ELF-1 (cell line): Measurements from ENCODE around the gene ADRA2B.
A peak's percentile ranks its signal among the peaks of the same experiment; 100 is the strongest.

Experiments
- DNase-seq: peaks from one replicate; pipeline ENCODE4 v3.0.0-alpha.2; 2016; ENCODE audit warnings: low read depth, low spot score

The ADRA2B gene

DNA sequence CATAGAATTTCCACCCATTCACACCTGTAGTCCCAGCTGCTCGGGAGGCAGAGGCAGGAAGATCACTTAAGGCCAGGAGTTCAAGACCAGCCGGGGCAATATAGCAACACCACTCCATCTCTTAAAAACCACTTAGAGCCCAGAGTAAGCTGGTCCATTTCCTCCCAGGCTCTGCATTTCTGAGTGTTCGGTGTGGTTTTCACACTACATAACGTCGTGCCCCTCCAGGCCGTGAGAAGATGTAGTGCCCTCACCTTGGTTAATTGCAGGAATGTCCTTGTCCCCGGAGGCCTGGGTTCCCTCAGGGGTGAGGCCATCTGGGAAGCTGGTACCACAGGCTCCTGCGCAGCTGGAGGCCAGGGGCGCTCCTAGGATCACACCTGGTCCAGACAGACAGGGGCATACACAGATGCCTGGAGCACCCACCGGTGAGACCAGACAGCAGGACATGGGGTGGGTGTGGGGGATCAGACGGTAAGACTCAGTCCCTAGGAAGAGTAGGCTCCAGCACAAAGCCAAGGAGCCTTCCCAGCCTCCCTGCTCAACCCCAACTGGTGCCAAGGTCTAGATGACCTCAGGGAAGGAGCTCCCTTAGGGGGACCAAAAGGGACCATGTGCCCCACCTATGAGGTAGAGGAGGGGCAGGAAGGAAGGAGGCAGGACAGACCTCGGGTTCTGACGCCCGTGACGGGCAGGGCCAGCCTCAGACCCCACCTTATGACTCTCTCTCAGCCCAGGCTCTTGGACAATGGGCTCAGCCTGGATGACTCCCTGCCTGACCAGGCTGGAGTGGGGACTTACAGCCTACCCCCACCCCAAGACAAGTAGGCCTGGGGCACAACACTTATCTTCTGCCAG is 21.2 kb upstream of the ADRA2B start:
- DNase-seq, result no peak

DNA sequence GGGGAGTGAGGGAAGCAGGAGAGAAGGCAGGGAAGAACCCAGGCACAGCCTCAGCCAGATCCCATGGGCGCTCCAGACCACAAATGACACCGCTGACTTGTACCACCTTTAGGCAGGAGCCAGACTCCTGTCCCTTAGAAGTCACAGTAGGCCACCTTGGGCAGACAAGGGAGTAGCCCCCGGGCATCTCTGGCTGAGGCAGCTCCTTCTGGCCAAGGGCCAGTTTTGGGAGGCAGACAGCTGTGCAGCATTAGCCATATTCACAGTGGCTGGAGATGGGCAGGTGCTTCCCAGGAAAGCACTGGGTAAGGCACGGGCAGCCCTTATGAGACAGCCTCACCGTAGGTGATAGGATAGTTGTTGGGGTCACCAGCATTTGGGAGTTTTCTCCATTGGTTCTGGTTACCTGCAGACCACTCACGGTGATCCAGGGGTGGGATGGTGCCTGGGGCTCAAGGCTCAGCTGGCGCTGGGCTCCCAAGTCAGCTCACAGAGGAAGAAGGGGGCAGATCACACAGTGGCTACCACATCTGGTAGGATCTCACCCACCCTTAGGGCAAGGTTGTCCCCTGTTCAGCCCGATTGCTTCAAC is 19.9 kb upstream of the ADRA2B start:
- DNase-seq, result no peak

DNA sequence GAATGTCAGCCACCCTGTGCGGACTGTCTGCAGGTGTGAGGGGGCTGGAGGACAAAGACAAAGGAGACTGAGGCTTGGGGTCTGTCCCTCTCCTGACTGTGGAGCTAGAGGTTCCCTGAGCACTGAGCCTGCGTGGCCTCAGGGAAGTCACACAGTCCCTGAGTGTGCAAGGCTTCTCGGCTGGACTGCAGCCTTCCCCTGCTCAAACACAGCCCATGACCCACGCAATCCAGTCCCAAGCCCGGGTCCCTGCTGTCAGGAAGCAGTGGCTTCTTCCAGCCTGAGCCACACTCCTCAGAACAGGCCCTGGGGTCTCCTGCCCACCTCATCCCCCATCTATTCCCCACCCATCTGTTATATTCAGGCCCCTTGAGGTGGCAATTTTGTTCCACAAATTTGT is 19.2 kb upstream of the ADRA2B start:
- DNase-seq, result no peak

DNA sequence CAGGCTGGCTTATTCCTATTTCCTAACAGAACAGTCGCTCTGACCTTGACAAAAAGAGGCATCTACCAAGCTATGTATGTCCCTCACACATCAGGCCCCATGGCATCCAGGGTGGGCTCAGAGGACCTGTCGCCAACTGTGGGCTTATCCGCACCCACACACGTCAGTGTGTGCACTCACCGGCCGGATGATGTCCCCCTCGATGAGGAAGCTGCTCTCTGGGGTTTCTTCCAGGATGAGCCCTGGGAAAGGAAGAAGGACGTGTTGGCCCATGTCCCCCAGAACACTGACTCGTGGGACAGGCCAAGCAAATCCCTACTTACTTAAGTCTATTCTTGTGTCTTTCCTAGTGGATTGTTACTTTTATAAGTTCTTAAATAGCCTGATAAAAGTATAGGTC is 18.8 kb upstream of the ADRA2B start:
- DNase-seq, result no peak

DNA sequence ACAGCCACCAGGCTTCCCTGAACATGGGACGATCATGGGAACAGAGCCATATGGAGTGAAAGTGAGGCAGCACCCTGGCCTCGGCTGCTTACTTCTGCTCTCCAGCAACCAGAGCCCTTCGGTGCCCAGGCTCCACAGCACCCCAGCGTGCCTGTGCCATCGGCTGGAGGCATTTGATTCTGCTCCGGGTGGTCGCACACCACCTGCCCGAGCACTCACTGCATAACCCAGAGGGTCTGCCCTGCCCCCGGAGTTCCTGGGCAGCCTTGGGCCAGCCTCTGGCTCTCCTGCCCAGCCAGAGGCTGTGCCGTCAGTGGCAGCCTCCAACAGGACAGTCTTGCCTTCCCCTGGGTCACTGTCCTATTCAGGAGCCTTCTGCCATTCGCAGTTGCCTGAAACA is 18.1 kb upstream of the ADRA2B start:
- DNase-seq, result no peak

DNA sequence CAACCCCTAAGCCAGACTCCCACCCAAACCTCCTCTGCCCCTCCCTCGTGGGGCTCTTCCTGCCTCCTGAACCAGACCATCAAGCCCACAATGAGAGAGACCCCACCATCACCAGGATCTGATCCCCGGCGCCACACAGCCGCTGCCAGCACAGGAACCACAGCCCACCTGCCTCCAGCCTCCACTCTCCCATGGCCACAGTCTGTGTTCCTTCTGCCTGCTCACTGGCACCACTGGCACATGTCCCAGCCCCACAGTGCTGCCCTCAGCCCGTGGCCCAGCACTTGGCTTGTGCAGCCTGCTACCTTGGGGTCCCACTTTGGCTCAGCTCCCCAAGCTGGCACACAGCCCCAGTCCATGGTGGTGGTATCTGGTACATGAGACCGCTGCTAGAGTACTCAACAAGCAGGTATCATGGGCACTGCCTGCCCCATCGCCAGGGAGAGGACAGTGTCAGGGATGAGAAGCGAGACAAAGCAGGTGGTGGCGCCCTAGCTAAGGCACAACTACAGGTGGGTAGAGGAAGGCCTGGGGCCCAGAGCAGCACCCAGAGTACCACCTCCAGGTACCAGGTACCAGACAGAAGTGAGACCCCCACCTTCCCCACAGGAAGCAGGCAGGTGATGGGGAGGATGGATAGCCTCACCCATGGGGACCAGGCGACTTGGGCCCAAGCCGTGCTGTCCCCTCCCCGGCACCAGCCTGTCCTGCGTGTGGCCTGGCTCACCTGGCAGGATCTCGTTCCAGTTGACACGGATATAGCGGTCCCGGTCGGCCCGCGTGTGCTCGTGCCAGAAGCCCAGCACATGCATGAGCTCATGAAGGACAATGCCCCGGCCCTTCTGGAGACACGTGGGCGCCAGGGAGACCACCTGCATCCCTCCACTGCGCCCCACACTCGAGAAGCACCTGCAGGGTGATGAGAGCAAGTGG is 15.7 kb upstream of the ADRA2B start:
- DNase-seq, result no peak

DNA sequence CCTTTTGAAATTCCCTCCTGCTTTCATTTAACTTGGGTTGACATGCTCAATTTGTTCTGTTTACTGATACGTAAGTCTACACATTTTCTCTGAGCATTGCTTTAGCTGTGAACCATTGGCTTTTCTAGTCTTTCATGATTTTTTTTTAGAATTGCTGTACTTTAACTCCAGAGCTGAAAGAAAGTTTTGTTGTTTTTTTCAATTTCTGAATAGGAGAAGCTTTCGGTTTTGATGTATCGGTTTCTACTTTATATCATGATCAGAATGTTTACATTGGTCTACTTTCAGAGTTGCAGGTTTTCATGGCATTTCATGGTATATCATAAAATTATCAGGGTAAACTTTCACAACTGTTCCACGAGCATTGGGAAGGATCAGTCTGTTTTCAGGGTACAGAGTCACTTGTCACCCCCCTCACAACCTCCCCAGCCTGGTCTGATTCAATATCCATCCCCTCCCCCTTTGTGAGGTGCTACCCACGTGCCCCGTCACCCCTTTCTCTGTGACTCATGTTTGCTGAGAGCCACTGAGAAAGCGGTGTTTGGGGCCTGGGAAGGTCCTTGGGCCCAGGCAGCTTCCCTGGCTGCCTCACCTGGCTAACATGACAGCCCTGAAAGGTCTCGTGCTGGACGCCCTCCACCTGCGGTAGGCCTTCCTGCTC is 14.9 kb upstream of the ADRA2B start:
- DNase-seq, result no peak

DNA sequence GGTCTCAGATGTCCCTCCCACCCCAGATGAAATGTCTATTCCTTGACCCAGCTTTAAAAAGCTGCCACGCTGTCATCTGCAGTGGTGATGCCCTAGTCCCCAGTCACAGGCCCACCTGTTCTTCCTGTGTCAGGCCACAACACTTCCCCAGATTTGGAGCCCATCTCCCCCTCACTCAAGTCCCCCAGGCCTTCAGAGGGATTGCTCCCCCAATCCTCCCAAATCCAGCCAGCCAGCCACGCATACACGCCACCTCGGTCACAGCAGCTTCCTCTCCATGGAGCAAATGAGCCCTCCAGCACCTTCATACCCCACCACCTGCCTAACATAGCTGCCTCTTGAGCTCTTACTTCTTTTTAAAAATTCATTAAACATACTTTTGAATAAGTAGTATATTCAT is 14.1 kb upstream of the ADRA2B start:
- DNase-seq, result no peak

DNA sequence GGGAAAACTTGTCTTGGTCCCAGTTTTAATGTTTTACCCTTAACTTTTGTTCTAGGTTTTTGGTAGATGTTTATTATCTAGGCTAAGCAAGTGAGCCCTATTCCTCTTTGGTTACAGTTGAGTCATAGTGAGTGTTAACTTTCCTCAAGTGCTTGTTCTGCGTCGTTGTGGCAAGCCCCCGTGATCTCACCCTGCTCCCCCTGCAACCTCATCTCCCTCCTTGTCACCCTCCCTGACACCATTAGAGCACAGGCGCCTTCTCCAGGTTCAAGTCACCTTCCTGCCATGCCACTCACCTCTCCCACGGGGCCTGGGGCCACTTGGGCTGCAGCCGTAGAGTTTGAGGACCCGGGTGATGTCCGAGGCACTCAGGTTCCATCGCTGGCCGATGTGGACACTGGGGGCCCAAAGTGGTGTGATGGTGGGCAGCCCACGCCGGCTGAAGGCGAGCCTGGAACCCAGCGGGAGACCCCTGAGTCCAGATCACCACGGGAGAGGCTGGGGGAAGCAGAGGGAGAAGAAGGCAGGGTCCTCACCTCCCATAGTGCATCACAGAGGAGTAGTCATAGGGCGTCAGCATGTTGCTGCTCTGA is 13.3 kb upstream of the ADRA2B start:
- DNase-seq, result no peak

DNA sequence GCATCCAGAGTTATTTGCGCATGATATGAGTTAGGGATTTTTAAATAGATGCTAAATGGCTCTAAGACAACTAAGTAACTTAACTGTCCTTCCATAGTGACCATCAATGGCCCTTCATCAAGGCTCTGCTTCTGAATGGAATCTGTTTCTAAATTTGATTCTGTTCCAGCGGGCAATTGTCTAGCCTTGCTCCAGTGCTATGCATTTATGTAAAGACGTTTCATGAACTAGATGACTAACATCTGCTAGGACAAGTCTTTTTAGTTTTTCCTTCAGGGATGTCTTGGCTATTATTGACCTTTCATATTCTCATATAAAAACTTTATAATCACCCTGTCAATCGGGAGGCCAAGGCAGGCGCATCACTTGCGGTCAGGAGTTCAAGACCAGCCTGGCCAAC is 12.1 kb upstream of the ADRA2B start:
- no peak for DNase-seq

DNA sequence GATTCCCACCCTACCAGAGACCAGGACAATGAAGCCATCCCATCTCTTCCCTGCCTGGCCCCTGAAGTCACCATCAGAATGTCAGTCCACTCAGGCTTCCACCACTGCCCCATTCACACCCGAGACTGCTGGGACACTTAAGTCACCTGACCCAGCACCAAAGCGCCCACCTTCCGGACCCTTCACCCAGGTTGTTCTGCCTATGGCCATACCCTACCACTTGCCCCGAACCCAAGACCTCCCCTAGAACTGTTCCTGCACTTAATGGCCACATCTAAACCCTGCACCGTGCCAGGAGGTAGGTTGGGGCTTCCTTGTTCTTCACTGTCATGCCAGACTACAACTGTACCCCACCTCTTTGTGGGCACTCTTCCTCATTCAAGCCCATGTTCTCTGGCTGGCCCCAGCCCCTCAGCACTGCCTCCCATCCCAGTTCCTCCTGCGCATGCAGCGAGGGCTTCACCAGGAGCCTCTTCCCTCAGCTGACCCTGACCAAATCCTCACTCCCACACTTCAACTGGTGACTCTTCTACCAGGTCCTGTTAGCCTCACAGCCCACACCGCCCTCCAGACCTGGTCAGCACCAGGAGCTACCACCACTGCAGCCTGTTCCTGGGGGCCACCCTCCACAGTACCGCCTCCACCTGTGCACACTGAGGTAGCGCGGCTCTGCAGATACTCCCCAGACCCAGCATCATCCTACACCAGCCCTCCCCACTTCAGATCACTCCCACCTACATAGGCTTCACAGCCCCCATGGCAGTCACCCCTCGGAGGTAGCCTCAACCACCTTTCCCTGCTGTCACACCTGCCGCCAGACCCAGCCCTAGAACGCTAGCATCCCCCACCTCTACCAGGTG is 8.3 kb upstream of the ADRA2B start:
- no peak for DNase-seq

DNA sequence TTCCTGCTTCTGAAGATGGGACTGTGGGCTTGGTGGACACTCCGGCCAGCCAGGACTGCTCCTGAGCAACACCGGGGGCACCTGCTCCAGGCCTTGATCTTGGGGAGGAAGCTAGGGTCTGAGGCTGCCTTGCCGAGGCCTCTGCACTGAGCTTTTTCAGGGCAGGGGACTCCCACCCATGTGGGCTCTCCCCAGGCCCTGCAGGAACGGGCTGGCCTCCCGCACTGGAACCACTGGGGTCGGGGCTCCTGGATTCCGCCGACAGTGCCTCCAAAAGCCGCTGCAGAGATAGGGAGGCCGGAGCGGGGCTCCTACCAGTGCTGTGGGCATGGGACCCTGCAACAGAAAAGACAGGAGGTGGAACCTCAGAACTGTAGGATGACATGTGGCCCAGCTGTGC is 7.6 kb upstream of the ADRA2B start:
- no peak for DNase-seq

DNA sequence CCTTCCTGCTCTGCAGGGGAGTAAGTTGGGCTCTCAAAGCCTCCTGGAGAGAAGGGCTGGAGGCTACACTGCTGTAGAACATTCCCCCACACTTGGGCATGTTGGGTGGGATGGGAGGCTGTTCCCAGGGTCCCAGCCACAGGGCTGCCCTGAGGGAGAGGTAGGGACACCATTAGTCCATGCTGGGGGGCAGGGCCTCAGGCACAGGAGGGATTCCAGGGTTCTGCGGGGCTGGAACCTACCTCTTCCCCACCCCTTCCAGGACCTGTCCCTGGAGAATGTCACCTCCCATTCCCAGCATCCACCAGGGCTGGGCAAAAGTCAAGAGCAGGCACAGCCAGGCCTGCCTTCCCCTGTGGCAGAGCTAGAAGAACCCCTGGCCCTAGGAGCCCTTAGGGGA is 6.9 kb upstream of the ADRA2B start:
- DNase-seq, result no peak

DNA sequence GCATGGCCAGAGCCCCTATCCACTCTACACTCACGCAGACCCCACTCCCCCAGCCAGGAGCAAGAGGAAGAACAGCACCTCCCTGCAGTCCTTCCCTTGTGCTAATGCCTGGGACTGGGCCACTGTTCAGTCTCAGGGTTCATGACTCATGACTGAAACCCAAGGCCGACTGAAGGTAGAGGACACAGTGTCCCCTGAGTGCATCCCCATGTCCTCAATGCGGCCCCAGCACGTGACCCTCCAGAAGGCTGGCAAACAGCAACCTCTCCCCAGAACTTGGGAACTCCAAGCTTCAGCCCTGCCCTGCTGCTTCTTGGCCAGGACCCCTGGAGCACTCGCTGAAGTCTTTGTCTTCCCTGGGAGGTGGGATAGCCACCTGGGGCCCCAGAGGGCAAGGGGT is 6.0 kb upstream of the ADRA2B start:
- no peak for DNase-seq

DNA sequence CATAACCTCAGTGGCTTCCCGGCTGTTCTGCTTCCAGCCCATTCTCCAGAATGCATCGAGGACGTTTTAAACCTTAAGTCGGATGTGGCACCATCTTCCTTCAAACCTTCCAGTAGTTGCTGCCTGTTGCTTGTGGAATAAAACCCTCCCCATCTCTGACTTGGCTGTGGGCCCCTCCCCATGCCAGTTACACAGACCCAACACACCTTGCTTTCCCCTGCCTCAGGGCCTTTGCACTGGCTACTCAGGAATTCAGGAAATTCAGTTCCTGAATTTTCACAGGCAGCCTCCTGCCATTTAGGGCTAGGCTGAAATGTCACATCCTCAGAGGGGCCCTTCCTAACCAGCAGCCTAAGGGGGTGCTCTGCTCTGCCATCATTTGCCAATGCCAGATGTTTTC is 5.0 kb upstream of the ADRA2B start:
- peak; percentile 32 for DNase-seq

DNA sequence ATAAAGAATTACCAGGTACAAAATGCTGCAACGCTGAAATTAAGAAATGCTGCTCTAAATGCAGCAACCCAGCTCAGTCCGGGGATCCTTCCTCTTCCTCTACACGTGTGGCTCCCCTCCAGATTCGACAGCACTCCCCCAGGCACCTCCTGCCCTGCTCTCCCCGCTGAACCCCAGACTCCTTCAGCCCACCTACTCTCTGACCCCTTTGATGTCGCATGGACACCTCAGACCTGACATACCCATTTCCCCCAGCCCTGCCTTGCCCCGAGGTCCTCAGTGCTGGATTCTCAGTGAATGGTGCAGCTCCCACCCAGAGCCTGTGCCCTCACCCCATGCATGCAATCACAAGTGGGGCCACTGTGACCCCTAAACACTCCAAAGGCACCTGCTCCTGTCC is 4.6 kb upstream of the ADRA2B start:
- no peak for DNase-seq

DNA sequence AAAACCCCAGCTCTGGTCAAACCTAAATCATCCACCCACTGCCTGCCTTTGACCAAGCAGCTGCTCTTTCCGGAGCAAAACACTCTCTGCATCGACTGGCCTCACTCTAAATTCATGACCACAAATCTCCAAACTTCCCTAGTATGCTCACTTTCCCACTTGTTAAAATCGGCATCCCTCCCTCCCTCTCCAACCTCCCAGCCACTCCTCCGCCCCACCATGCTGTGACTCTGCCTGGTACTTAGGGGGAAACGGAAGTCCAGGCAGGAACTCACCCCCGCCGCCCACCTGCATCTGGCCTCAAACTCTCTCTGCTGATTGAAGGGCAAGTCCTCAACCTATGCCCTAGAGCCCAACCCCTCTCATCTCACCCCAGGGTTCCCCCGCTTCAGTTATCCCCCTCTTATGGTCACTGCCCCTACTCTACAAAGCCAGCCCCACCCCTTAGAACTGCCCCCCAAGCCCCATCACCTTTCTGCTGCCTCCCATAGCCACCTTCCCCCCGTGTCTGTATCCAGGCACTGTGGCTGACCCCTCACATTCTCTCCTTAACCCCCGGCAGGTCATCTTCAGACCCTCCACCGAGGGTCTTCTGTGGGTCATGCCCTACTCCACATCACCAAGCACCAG is 3.8 kb upstream of the ADRA2B start:
- DNase-seq, result no peak

DNA sequence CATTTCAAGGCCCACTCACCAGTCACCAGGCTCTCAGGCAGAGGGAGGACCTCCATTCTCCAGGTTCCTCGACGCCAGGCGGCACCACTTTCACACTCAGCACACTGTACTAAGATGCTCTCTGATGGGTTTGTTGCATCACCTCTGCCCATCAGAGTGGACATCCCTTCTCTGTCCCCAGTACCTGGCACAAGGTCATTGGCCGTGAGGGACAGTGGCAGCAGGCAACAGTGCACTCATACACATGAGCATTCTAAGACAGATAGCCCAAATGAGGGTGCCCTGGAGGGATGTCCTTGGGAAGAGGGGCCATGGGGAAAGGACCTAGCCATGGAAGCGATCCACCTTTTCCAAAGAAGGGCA is 3.0 kb upstream of the ADRA2B start:
- DNase-seq, result no peak

DNA sequence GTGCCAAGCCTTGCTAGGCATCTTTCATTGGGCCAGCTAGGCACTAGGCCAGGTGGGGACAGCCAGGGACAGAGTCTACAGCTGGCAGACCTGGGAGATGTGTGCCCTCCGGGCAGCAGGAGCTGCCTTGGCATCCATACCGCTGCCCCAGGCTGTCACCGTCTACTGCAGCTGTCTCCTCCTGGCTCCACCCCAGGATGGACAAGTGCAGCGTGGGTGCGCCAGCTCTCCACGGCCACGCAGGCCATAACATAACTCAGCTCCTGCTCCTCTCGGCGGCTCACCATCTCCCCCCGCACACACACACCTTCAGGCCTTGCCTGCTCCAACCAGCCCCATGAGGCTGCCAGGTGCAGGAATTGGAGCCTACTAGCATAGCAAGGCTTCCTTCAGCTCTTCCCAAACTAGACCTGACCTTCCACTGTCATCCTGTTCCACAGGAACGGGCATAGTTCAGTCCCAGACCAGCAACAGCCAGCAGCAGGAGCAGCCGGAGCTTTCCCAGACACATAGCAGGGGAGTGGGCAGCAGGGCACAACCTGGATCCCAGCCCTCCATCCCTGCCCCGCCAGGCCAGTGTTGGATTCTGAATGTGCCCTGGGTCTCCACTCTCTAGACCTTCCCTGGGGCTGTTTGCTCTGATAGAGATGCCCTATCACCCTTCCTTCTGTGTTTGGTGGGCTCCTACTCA is 2.5 kb upstream of the ADRA2B start:
- no peak for DNase-seq
